BLaER1 (cell line): ENCODE results near the gene CACNA2D3.

Experiments used
- H3K27ac ChIP-seq: shearing (Covaris generic); formaldehyde crosslinking; 2 replicates; pipeline ENCODE4 v1.8.1; 2022
- H3K27me3 ChIP-seq: shearing (Covaris generic); formaldehyde crosslinking; 2 replicates; pipeline ENCODE4 v1.8.1; 2022
- H3K36me3 ChIP-seq: shearing (Covaris generic); formaldehyde crosslinking; 2 replicates; pipeline ENCODE4 v1.8.1; 2022
- H3K4me1 ChIP-seq: shearing (Covaris generic); formaldehyde crosslinking; 2 replicates; pipeline ENCODE4 v1.8.1; 2022
- H3K4me2 ChIP-seq: shearing (Covaris generic); formaldehyde crosslinking; 2 replicates; pipeline ENCODE4 v1.8.1; 2022
- H3K4me3 ChIP-seq: shearing (Covaris generic); formaldehyde crosslinking; 2 replicates; pipeline ENCODE4 v1.8.1; 2022
- H3K9ac ChIP-seq: shearing (Covaris generic); formaldehyde crosslinking; 2 replicates; pipeline ENCODE4 v1.8.1; 2022
- H3K9me3 ChIP-seq: shearing (Covaris generic); formaldehyde crosslinking; 2 replicates; pipeline ENCODE4 v1.8.1; 2022
- H4K20me1 ChIP-seq: shearing (Covaris generic); formaldehyde crosslinking; 2 replicates; pipeline ENCODE4 v1.8.1; 2022
- Cebpa-rat ChIP-seq: shearing (Covaris generic); IDR thresholded peaks from 2 replicates; pipeline ENCODE4 v1.8.1; 2022

Gene CACNA2D3

DNA sequence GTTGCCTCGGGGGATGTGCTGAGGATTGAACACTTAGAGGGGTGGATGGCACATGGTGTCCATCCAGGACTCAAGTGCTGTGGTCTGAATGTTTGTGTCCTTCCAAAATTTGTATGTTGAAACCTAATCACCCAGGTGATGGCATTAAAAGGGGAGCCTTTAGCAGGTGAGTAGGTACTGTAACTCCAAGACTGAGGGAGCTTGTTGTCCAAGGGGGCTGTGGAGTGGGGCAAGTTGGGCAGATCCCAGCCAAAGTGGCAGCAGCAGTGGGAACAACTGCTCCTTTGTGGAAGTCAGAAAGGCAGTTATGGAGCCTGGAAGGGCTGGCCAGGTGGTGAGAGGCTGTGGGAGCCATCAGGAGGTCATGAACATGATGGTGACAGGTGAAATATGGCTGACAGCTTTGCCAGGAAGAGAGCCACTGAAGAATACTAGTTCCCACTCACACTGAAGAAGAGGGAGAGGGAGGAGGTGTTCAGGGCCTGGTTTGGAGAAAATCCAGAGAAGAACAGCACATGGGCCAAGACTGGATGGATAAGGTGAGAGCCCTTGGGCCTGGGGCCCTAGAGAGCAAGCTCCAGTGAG, 385.6 kb downstream of the CACNA2D3 start:
- H3K27ac ChIP-seq, result no peak overlapping the region
- no peak for TF ChIP-seq Cebpa-rat
- peaks cover 3% of the 10 kb centered on the region; the same call in 1 of the 2 replicates for H3K9me3 ChIP-seq
- no peaks in the 10 kb centered on the region for H3K27me3 ChIP-seq
- H3K9ac ChIP-seq, result no peak overlapping the region
- H3K4me1 ChIP-seq, result 0 out of 2 replicates have a peak, but pooled peaks cover 7% of the 10 kb centered on the region
- no peak overlapping the region for H3K4me3 ChIP-seq
- H3K4me2 ChIP-seq, result no peak overlapping the region
- no peaks in the 10 kb centered on the region for H4K20me1 ChIP-seq
- no peaks in the 10 kb centered on the region for H3K36me3 ChIP-seq

DNA sequence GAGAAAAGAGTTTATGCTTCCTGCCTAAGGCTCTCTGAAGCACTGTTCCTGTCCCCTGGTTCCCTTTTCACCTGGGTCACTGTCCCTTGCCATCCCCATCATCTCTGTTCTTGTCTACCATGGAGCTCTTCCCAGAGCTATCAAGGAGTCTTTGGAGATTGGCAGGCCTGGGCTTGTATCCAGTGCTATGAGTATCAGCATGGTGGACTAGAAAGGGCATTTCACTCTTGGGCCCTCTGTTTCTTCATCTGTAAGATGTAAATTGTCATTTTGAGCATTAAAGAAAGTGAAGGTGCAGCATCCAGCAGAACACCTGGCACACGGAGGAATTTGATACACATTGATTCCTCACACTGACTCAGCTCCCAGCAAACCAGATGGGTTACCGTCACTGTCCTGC, 388.2 kb downstream of the CACNA2D3 start:
- H3K9ac ChIP-seq, result no peak overlapping the region
- H3K27me3 ChIP-seq, result no peaks in the 10 kb centered on the region
- H3K9me3 ChIP-seq, result peaks cover 5% of the 10 kb centered on the region; the same call in 1 of the 2 replicates
- H3K36me3 ChIP-seq, result no peaks in the 10 kb centered on the region
- H3K4me2 ChIP-seq, result no peak overlapping the region
- H3K4me3 ChIP-seq, result no peak overlapping the region
- no peak for TF ChIP-seq Cebpa-rat
- no peak overlapping the region for H3K27ac ChIP-seq
- 0 out of 2 replicates have a peak, but pooled peaks cover 7% of the 10 kb centered on the region for H3K4me1 ChIP-seq
- no peaks in the 10 kb centered on the region for H4K20me1 ChIP-seq

DNA sequence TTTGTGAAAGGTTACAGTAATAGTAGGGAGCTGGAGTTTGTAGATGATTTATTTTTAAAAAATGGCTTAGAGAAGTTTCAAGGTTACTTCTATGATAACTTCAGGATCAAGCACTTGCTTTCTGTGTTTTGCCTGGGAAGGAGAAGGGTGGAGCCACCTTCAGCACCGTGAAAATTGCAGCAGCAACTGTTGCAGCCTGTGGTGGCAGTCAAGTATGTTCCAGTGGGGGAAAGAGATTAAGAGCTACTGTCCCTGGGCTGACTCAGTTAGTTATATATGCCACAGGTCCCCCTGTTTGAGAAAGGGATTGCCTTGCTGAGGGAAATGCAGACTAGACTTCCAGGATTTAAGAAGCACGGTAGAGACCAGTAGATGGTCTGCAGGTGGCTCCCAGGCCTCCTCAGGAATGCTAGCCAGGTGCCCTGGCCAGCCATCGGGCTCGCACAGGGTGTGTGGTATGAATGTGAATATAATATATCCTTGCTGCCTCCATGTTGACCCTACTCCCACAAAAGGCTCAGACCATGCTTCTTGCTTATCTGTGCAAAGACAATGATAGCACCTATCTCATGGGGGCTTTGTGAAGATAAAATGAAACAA, 389.5 kb downstream of the CACNA2D3 start:
- no peak overlapping the region for H3K27ac ChIP-seq
- H3K4me3 ChIP-seq, result no peak overlapping the region
- H3K36me3 ChIP-seq, result no peaks in the 10 kb centered on the region
- H4K20me1 ChIP-seq, result no peaks in the 10 kb centered on the region
- H3K9me3 ChIP-seq, result peaks cover 5% of the 10 kb centered on the region; the same call in 1 of the 2 replicates
- no peak for TF ChIP-seq Cebpa-rat
- H3K4me2 ChIP-seq, result no peak overlapping the region
- no peak overlapping the region for H3K9ac ChIP-seq
- no peaks in the 10 kb centered on the region for H3K27me3 ChIP-seq
- 0 out of 2 replicates have a peak, but pooled peaks cover 7% of the 10 kb centered on the region for H3K4me1 ChIP-seq

DNA sequence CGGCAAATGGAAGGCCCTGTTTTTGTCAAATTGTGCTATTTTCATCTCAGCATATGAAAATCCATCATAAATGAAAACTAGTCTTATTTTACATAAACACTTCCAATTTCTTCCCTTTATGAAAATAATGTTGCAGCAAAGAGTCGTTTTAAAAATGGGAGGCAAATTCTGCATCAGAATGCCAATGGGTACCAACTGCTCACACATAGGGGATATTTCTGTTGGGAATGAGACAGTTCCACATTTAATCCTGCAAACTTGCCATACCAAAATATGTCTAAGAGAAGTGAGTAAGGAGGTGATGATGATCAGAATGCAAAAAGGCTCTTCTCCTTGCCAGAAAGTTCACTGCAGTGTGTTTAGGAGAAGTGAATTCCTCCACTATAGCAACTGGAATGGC, 391.7 kb downstream of the CACNA2D3 start:
- Histone ChIP-seq H3K27me3 (no peaks in the 10 kb centered on the region), H3K4me1 (peaks cover 17% of the 10 kb centered on the region), H3K9ac (no peak overlapping the region), H3K27ac (no peak overlapping the region), H3K4me3 (no peak overlapping the region), H4K20me1 (no peaks in the 10 kb centered on the region), H3K36me3 (no peaks in the 10 kb centered on the region), H3K4me2 (no peak overlapping the region), H3K9me3 (peaks cover 5% of the 10 kb centered on the region; the same call in 1 of the 2 replicates)
- no peak for TF ChIP-seq Cebpa-rat

DNA sequence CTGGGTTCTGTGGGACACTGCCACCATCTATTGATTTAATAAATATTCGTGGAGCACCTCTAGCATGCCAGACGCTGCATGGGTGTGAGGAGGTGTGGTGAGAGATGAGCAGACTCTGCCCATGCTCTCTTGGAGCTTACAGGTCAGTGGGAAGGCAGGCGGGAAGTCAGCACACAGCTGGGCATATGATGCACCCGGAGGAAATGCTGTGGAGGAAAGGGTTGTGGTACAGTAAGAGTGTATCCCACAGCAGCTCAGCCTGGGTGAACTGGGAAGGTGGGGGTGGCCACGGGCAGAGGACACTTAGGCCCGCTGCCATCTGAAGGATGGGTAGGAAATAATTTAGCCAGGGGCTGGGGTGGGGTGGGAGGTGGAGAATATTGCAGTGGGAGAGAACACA, 392.1 kb downstream of the CACNA2D3 start:
- Histone ChIP-seq H4K20me1 (no peaks in the 10 kb centered on the region), H3K27ac (no peak overlapping the region), H3K9me3 (peaks cover 5% of the 10 kb centered on the region; the same call in 1 of the 2 replicates), H3K36me3 (no peaks in the 10 kb centered on the region), H3K9ac (no peak overlapping the region), H3K4me3 (no peak overlapping the region), H3K4me2 (no peak overlapping the region), H3K27me3 (no peaks in the 10 kb centered on the region), H3K4me1 (peaks cover 21% of the 10 kb centered on the region)
- no peak for TF ChIP-seq Cebpa-rat

DNA sequence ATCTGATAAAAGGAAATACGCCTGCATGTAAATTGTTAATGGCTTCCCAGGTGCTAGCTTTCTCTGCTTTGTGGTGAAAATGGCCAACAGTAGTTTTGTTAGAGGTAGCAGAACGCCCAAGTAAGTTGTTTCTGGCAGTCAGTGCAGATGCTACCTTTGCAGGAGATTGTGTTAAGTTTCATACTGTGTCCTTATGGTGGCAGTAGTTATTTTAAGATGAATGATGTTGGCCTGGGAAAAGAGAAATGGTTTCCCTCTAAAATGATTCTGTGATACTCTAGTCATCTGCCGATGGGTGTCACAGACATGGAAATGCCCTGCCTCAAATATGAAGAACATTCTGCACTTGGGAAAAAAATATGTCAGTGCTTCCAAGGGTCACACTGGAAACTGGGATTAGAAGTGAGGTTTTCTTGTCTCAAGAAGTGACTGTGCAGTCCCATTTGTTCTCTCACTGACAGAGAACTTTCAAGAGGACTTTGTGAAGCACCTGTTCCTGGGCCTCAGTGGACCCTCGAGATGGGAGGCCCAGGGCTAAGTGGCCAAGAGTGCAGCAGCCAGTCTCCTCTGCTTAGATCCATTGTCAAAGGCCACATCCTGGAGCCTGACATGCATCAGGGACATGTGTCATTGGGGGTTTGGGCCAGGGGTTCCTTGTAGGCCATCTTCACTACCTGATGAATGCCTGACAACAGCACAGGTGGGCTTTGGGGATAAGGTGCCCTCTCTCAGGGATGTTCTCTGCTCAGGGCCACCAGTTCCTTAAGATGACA, 393.3 kb downstream of the CACNA2D3 start:
- H3K27ac ChIP-seq, result no peak overlapping the region
- peaks cover 21% of the 10 kb centered on the region for H3K4me1 ChIP-seq
- TF ChIP-seq Cebpa-rat, result no peak

DNA sequence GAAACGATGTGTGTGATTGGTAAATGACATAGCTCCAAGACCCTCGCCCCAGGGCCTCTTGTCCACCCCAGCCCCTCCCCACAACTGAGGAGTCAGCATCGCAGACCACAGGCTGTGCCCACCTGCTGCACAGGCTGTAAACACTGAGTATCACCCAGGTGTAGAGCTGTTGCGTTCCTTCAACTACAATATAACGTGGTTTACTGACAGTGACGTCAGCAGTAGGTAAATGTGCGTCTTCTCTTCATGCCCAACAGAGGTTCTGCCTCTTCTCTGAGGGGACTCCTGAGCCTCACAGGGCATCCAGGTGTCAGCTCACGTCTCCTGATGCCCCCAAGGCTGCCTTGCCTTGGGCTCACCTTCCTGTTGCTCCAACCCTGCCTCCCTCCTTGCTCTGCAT, 395.1 kb downstream of the CACNA2D3 start:
- H3K4me3 ChIP-seq, result no peak overlapping the region
- no peaks in the 10 kb centered on the region for H4K20me1 ChIP-seq
- H3K27me3 ChIP-seq, result no peaks in the 10 kb centered on the region
- TF ChIP-seq Cebpa-rat, result no peak
- H3K36me3 ChIP-seq, result no peaks in the 10 kb centered on the region
- H3K4me1 ChIP-seq, result peaks cover 14% of the 10 kb centered on the region
- H3K9ac ChIP-seq, result no peak overlapping the region
- no peak overlapping the region for H3K4me2 ChIP-seq
- no peak overlapping the region for H3K27ac ChIP-seq
- H3K9me3 ChIP-seq, result peaks cover 10% of the 10 kb centered on the region

More for the DNA sequence above, 393.3 kb downstream of the CACNA2D3 start:
- Histone ChIP-seq H3K27me3 (no peaks in the 10 kb centered on the region), H3K9me3 (peaks cover 5% of the 10 kb centered on the region; the same call in 1 of the 2 replicates), H4K20me1 (no peaks in the 10 kb centered on the region), H3K4me2 (no peak overlapping the region), H3K36me3 (no peaks in the 10 kb centered on the region), H3K9ac (no peak overlapping the region), H3K4me3 (no peak overlapping the region)

DNA sequence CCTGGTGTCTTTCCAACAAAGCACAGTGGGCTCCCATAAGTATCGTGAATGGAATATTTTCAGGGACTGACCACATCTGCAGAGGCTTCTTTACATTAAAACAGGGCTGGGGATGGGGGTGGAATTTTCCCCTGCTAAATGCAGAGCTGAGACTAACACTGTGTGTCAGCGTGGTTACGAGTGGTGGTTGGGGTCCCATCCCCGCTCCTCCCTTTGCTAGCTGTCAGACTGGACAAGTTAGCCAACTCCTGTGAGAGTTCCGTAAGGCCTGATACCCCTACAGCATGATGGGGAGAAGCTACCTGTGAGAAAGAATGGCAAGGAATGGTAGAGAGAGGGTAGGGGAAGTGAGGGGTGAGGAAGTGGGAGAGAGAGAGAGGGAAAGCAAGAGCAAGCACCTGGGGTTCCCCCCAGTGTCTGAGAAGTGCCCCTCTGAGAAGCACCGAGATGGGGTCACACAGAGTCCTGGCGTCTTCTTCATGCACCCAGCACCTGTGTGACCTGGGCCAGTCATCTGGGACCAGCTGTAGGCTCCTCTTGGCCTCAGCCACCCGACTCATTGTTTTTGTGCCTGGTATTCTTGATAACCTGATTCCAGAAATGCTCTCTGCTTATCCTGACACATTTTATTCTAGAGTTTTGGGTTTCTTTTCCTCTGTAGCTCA, 395.8 kb downstream of the CACNA2D3 start:
- Histone ChIP-seq H3K4me3 (no peak overlapping the region), H3K4me2 (peak overlapping the region; percentile 53), H4K20me1 (no peaks in the 10 kb centered on the region), H3K27me3 (no peaks in the 10 kb centered on the region), H3K36me3 (no peaks in the 10 kb centered on the region), H3K9ac (no peak overlapping the region), H3K27ac (no peak overlapping the region), H3K9me3 (peaks cover 8% of the 10 kb centered on the region), H3K4me1 (peaks cover 14% of the 10 kb centered on the region)
- TF ChIP-seq Cebpa-rat, result no peak

DNA sequence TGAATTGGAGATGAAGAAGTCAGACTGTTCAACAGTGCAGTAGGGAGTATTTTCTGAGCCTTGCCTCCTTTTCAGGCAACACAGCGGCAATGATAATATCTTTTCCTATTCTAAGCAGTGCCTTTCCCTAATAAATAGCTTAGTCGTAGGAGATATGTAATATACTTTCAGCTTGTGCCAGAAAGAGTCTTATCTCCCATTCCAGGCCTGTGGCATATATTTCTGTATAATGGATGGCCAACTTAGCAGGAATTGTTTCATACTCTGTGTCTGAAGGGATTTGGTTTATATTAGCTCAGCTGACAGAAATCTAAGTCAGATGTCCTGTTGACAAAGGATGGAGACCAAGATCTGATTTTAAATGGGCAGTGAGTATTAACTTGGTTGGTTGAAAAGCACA, 397.1 kb downstream of the CACNA2D3 start:
- H3K4me3 ChIP-seq, result no peak overlapping the region
- no peaks in the 10 kb centered on the region for H3K27me3 ChIP-seq
- no peaks in the 10 kb centered on the region for H4K20me1 ChIP-seq
- no peak overlapping the region for H3K9ac ChIP-seq
- no peak overlapping the region for H3K27ac ChIP-seq
- no peaks in the 10 kb centered on the region for H3K36me3 ChIP-seq
- H3K9me3 ChIP-seq, result peaks cover 8% of the 10 kb centered on the region; the same call in 1 of the 2 replicates
- no peak for TF ChIP-seq Cebpa-rat
- H3K4me1 ChIP-seq, result peaks cover 14% of the 10 kb centered on the region
- peak overlapping the region; percentile 53; the same call in 1 of the 2 replicates for H3K4me2 ChIP-seq
